Panc1 (cell line): Measurements from ENCODE around the gene EGFLAM. TPM values are rescaled to one million over a fixed set of nuclear protein-coding genes. Genes with fewer than 3 reads are reported as not detected.

Source experiments
- ATAC-seq: fragments of 200-7000 bp; cut with Tn5 transposase; 2 replicates; pipeline ENCODE4 v1.9.1; 2020; ENCODE audit warnings: mild to moderate bottlenecking, moderate library complexity
- BruUV-seq: library from RNA; stranded (reverse); fragments of 400-500 nt; replicated peaks from 2 replicates; lab custom pipeline; 2021; lab: Mats Ljungman, UMichigan
- CTCF ChIA-PET: fragments of 300-600 bp; sonication (Branson Sonifier 250); formaldehyde crosslinking; loops from one replicate; lab custom pipeline; 2022; ENCODE audit warnings: antibody characterized with exemption; lab: Charles Lee
- POLR2A ChIA-PET: fragments of 300-600 bp; sonication (Branson Sonifier 250); formaldehyde crosslinking; loops from one replicate; lab custom pipeline; 2022; ENCODE audit warnings: antibody characterized with exemption; lab: Charles Lee
- DNase-seq: peaks from one replicate; pipeline ENCODE4 v3.0.0-alpha.2; 2010; ENCODE audit warnings: low read depth, low spot score
- H3K27ac ChIP-seq: 2 replicates; pipeline ENCODE4 v1.5.1; 2011; ENCODE audit warnings: mild to moderate bottlenecking, low read length, inconsistent platforms
- H3K27me3 ChIP-seq: fragments of 200-500 bp; sonication (Bioruptor generic); 2 replicates; pipeline ENCODE4 v1.6.0; 2014; ENCODE audit warnings: low read length, inconsistent platforms; ENCODE audit not compliant: control insufficient read depth, insufficient read depth
- H3K36me3 ChIP-seq: fragments of 200-500 bp; sonication (Bioruptor generic); 2 replicates; pipeline ENCODE4 v1.5.1; 2014; ENCODE audit warnings: inconsistent platforms, mild to moderate bottlenecking, low read length, moderate library complexity; ENCODE audit not compliant: control insufficient read depth, insufficient read depth
- H3K4me1 ChIP-seq: 2 replicates; pipeline ENCODE4 v1.5.1; 2011; ENCODE audit warnings: inconsistent platforms, mild to moderate bottlenecking, low read length, moderate library complexity; ENCODE audit not compliant: control insufficient read depth, insufficient read depth
- H3K4me3 ChIP-seq, 2 experiments: 2 replicates each; pipeline ENCODE4 v1.5.1; 2011 to 2012; ENCODE audit warnings: low read depth in 2 of 2, low read length in 2 of 2, mild to moderate bottlenecking in 2 of 2, inconsistent platforms in 1 of 2, moderate library complexity in 1 of 2
- H3K9me3 ChIP-seq: fragments of 200-500 bp; sonication (Bioruptor generic); 2 replicates; pipeline ENCODE4 v1.5.1; 2014; ENCODE audit warnings: low read depth, mild to moderate bottlenecking, inconsistent platforms, low read length, moderate library complexity; ENCODE audit not compliant: control insufficient read depth, insufficient read depth
- POLR2AphosphoS5 ChIP-seq: IDR thresholded peaks from 2 replicates; pipeline ENCODE4 v1.6.1; 2012; ENCODE audit warnings: mild to moderate bottlenecking, low read depth, low read length, moderate library complexity
- SIN3A ChIP-seq: IDR thresholded peaks from 2 replicates; pipeline ENCODE4 v1.6.1; 2012; ENCODE audit warnings: low read depth, mild to moderate bottlenecking, low read length, moderate library complexity, borderline replicate concordance; ENCODE audit not compliant: insufficient read depth
- TCF7L2 ChIP-seq: IDR thresholded peaks from 2 replicates; pipeline ENCODE4 v1.6.1; 2011; ENCODE audit warnings: mild to moderate bottlenecking, low read depth, low read length, inconsistent platforms
- in situ Hi-C: cut with HindIII; loops from 2 replicates; pipeline ENCODE4 v1.10.0; 2016; ENCODE audit warnings: low sequenced_read_pairs, low pct_unique_long_range_greater_than_20kb
- intact Hi-C: fragments of 100-400 bp; cut with micrococcal nuclease; formaldehyde crosslinking; loops from one replicate; pipeline ENCODE4 v1.10.0; 2022; ENCODE audit not compliant: unreplicated experiment
- total RNA-seq: library from RNA; stranded (reverse); gene quantifications from one replicate; pipeline ENCODE4 v1.2.1, GENCODE V29; 2021; ENCODE audit not compliant: unreplicated experiment
- TF ChIP-seq, protein P1 (sequence below), 2 experiments: IDR thresholded peaks; 2 replicates each; pipeline ENCODE4 v1.6.1; 2011 to 2012; ENCODE audit warnings: low read depth in 2 of 2, control low read depth in 1 of 2, low read length in 1 of 2, mild to moderate bottlenecking in 1 of 2, moderate library complexity in 1 of 2; ENCODE audit not compliant: insufficient read depth in 1 of 2
- TF ChIP-seq, protein P2 (sequence below): fragments of 450-650 bp; IDR thresholded peaks from 2 replicates; pipeline ENCODE4 v1.5.1; 2017; ENCODE audit warnings: mild to moderate bottlenecking

The EGFLAM gene
- total RNA-seq, 1 experiment from 2014 or later: 14.8 TPM

DNA sequence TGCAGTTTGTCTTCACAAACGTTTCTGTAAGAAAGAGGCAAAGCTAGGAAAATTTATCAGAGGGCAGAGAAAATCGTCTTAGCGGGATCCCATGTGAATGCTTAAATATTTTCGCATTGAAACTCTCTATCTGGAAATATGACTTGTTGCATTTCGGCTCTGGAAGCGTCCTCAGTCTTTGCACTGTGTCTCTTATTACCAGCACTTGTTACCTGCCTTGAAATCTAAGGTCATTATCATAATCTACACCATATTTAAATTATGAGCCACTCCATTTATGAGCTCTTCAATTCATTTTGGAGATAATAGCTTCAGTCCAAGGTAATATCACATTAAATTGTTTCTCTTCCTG lies 1.4 kb downstream of the EGFLAM start:
- H3K27ac ChIP-seq: no peak overlapping the region
- H3K36me3 ChIP-seq: no peaks in the 10 kb centered on the region
- peaks cover 33% of the 10 kb centered on the region for H3K27me3 ChIP-seq
- BruUV-seq: no TSS peak
- CTCF ChIA-PET: no interaction called here
- H3K4me3 ChIP-seq: no peak overlapping the region
- TF ChIP-seq TCF7L2 (no peak), SIN3A (no peak), POLR2AphosphoS5 (no peak)
- TF ChIP-seq, protein P1, sequence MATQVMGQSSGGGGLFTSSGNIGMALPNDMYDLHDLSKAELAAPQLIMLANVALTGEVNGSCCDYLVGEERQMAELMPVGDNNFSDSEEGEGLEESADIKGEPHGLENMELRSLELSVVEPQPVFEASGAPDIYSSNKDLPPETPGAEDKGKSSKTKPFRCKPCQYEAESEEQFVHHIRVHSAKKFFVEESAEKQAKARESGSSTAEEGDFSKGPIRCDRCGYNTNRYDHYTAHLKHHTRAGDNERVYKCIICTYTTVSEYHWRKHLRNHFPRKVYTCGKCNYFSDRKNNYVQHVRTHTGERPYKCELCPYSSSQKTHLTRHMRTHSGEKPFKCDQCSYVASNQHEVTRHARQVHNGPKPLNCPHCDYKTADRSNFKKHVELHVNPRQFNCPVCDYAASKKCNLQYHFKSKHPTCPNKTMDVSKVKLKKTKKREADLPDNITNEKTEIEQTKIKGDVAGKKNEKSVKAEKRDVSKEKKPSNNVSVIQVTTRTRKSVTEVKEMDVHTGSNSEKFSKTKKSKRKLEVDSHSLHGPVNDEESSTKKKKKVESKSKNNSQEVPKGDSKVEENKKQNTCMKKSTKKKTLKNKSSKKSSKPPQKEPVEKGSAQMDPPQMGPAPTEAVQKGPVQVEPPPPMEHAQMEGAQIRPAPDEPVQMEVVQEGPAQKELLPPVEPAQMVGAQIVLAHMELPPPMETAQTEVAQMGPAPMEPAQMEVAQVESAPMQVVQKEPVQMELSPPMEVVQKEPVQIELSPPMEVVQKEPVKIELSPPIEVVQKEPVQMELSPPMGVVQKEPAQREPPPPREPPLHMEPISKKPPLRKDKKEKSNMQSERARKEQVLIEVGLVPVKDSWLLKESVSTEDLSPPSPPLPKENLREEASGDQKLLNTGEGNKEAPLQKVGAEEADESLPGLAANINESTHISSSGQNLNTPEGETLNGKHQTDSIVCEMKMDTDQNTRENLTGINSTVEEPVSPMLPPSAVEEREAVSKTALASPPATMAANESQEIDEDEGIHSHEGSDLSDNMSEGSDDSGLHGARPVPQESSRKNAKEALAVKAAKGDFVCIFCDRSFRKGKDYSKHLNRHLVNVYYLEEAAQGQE (IDR thresholded peaks at IDR 0.05; ENCODE audit: insufficient read depth in 1 of 2, low read depth in 2 of 2, low read length in 1 of 2): no peak
- TF ChIP-seq, protein P2, sequence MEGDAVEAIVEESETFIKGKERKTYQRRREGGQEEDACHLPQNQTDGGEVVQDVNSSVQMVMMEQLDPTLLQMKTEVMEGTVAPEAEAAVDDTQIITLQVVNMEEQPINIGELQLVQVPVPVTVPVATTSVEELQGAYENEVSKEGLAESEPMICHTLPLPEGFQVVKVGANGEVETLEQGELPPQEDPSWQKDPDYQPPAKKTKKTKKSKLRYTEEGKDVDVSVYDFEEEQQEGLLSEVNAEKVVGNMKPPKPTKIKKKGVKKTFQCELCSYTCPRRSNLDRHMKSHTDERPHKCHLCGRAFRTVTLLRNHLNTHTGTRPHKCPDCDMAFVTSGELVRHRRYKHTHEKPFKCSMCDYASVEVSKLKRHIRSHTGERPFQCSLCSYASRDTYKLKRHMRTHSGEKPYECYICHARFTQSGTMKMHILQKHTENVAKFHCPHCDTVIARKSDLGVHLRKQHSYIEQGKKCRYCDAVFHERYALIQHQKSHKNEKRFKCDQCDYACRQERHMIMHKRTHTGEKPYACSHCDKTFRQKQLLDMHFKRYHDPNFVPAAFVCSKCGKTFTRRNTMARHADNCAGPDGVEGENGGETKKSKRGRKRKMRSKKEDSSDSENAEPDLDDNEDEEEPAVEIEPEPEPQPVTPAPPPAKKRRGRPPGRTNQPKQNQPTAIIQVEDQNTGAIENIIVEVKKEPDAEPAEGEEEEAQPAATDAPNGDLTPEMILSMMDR: no peak
- POLR2A ChIA-PET: no interaction called here
- 0 out of 2 replicates have a peak, but pooled peaks cover 4% of the 10 kb centered on the region for H3K4me1 ChIP-seq
- intact Hi-C loops (no loop called here), in situ Hi-C loops (no loop called here)
- DNase-seq (no peak), ATAC-seq (no peak)
- H3K9me3 ChIP-seq: no peaks in the 10 kb centered on the region

DNA sequence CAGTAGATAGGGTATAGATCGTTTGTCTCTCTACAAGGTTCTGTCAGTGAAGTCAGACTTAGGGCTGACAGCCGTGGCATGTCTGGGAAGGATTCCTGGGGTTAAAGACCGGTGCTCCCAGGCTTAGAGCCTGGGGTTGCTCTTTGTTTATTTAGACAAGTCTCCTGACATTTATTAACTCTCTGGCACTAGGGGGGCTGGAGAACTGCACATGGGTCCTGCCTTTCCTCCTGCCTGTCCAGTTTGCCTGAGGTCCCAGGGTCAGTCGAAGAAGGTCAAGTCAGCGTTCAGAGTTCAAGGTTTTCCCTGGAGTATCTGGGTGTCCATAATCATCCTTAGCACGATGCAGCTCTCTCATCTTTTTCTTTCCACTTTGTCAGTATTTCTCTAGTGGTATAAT lies 5.6 kb downstream of the EGFLAM start:
- Histone ChIP-seq H3K36me3 (no peaks in the 10 kb centered on the region), H3K27ac (no peak overlapping the region), H3K27me3 (peaks cover 39% of the 10 kb centered on the region), H3K9me3 (no peaks in the 10 kb centered on the region), H3K4me3 (no peak overlapping the region), H3K4me1 (peaks cover 7% of the 10 kb centered on the region; the same call in 1 of the 2 replicates)
- ATAC-seq (no peak), DNase-seq (no peak)
- ChIA-PET CTCF (no interaction called here), POLR2A (interaction anchor here (0.6 kb wide), 1 partner anchor 97 kb away, joined by 3 read pairs; no protein-coding TSS in a partner anchor)
- TF ChIP-seq TCF7L2 (no peak), POLR2AphosphoS5 (no peak), SIN3A (no peak)
- TF ChIP-seq, protein P2: no peak
- TF ChIP-seq, protein P1 (IDR thresholded peaks at IDR 0.05; ENCODE audit: insufficient read depth in 1 of 2, low read depth in 2 of 2, low read length in 1 of 2): no peak
- intact Hi-C loops: no loop called here
- in situ Hi-C loops: no loop called here
- BruUV-seq: no TSS peak
